ENCODE data around the gene CENPO. TPM values are rescaled to one million over a fixed set of nuclear protein-coding genes. Genes with fewer than 3 reads are reported as not detected.

CENPO gene
- total RNA-seq, 1 donor from 2014 or later, result 28.8 TPM

GRCh38 chr2:24814516-24814915, 21.3 kb downstream of the CENPO start:
- H3K36me3 Mint-ChIP-seq (ENCODE audit: insufficient read depth), result peaks cover 11% of the 10 kb centered on the region
- H3K9me3 Mint-ChIP-seq (ENCODE audit: low read depth), result no peaks in the 10 kb centered on the region
- no peak overlapping the region for H3K4me3 Mint-ChIP-seq (ENCODE audit: low read depth)
- no peak for TF ChIP-seq CTCF (IDR thresholded peaks at IDR 0.05; ENCODE audit: unreplicated experiment)
- DNase-seq (ENCODE audit: low spot score, unreplicated experiment), result no peak
- no peaks in the 10 kb centered on the region for H3K27me3 Mint-ChIP-seq
- no peak overlapping the region for H3K27ac Mint-ChIP-seq
- peaks cover 18% of the 10 kb centered on the region for H3K4me1 Mint-ChIP-seq (ENCODE audit: low read depth)

- H3K27ac Mint-ChIP-seq, result no peak overlapping the region
- no peak overlapping the region for H3K4me3 Mint-ChIP-seq (ENCODE audit: low read depth)
- H3K4me1 Mint-ChIP-seq (ENCODE audit: low read depth), result peaks cover 18% of the 10 kb centered on the region
- TF ChIP-seq CTCF (IDR thresholded peaks at IDR 0.05; ENCODE audit: unreplicated experiment), result no peak
- no peaks in the 10 kb centered on the region for H3K27me3 Mint-ChIP-seq
- no peaks in the 10 kb centered on the region for H3K9me3 Mint-ChIP-seq (ENCODE audit: low read depth)
- DNase-seq (ENCODE audit: low spot score, unreplicated experiment), result no peak
- peaks cover 11% of the 10 kb centered on the region for H3K36me3 Mint-ChIP-seq (ENCODE audit: insufficient read depth)
These were observed 21.9 kb downstream of the CENPO start for GRCh38 chr2:24815171-24815570.

GRCh38 chr2:24816404-24816803, 23.2 kb downstream of the CENPO start:
- no peak for DNase-seq (ENCODE audit: low spot score, unreplicated experiment)
- Mint-ChIP-seq H3K4me3 (ENCODE audit: low read depth) (no peak overlapping the region), H3K27me3 (no peaks in the 10 kb centered on the region), H3K27ac (peak overlapping the region; percentile 87), H3K9me3 (ENCODE audit: low read depth) (no peaks in the 10 kb centered on the region), H3K36me3 (ENCODE audit: insufficient read depth) (peaks cover 11% of the 10 kb centered on the region), H3K4me1 (ENCODE audit: low read depth) (peaks cover 18% of the 10 kb centered on the region)
- no peak for TF ChIP-seq CTCF (IDR thresholded peaks at IDR 0.05; ENCODE audit: unreplicated experiment)

- Mint-ChIP-seq H3K4me1 (ENCODE audit: low read depth) (peaks cover 18% of the 10 kb centered on the region), H3K27ac (peak overlapping the region; percentile 87), H3K9me3 (ENCODE audit: low read depth) (no peaks in the 10 kb centered on the region), H3K27me3 (no peaks in the 10 kb centered on the region), H3K4me3 (ENCODE audit: low read depth) (no peak overlapping the region), H3K36me3 (ENCODE audit: insufficient read depth) (peaks cover 10% of the 10 kb centered on the region)
- TF ChIP-seq CTCF (IDR thresholded peaks at IDR 0.05; ENCODE audit: unreplicated experiment), result no peak
- no peak for DNase-seq (ENCODE audit: low spot score, unreplicated experiment)
These were observed 23.7 kb downstream of the CENPO start for GRCh38 chr2:24816884-24817283.

- no peaks in the 10 kb centered on the region for H3K9me3 Mint-ChIP-seq (ENCODE audit: low read depth)
- H3K27me3 Mint-ChIP-seq, result no peaks in the 10 kb centered on the region
- DNase-seq (ENCODE audit: low spot score, unreplicated experiment), result no peak
- TF ChIP-seq CTCF (IDR thresholded peaks at IDR 0.05; ENCODE audit: unreplicated experiment), result no peak
- peaks cover 8% of the 10 kb centered on the region for H3K36me3 Mint-ChIP-seq (ENCODE audit: insufficient read depth)
- no peak overlapping the region for H3K27ac Mint-ChIP-seq
- H3K4me1 Mint-ChIP-seq (ENCODE audit: low read depth), result peaks cover 18% of the 10 kb centered on the region
- H3K4me3 Mint-ChIP-seq (ENCODE audit: low read depth), result no peak overlapping the region
These were observed 25.5 kb downstream of the CENPO start for GRCh38 chr2:24818721-24819167.

All from progenitor cell of endocrine pancreas (in vitro differentiated cells).